GM18861 (cell line): Measurements from ENCODE around the gene CSAD.
A peak's percentile ranks its signal among the peaks of the same experiment; 100 is the strongest.

ENCODE experiments used
- ATAC-seq: cut with Tn5 transposase; IDR thresholded peaks from one replicate; pipeline ENCODE4 v1.9.1; 2021; ENCODE audit not compliant: unreplicated experiment

Gene CSAD, protein sequence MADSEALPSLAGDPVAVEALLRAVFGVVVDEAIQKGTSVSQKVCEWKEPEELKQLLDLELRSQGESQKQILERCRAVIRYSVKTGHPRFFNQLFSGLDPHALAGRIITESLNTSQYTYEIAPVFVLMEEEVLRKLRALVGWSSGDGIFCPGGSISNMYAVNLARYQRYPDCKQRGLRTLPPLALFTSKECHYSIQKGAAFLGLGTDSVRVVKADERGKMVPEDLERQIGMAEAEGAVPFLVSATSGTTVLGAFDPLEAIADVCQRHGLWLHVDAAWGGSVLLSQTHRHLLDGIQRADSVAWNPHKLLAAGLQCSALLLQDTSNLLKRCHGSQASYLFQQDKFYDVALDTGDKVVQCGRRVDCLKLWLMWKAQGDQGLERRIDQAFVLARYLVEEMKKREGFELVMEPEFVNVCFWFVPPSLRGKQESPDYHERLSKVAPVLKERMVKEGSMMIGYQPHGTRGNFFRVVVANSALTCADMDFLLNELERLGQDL

DNA sequence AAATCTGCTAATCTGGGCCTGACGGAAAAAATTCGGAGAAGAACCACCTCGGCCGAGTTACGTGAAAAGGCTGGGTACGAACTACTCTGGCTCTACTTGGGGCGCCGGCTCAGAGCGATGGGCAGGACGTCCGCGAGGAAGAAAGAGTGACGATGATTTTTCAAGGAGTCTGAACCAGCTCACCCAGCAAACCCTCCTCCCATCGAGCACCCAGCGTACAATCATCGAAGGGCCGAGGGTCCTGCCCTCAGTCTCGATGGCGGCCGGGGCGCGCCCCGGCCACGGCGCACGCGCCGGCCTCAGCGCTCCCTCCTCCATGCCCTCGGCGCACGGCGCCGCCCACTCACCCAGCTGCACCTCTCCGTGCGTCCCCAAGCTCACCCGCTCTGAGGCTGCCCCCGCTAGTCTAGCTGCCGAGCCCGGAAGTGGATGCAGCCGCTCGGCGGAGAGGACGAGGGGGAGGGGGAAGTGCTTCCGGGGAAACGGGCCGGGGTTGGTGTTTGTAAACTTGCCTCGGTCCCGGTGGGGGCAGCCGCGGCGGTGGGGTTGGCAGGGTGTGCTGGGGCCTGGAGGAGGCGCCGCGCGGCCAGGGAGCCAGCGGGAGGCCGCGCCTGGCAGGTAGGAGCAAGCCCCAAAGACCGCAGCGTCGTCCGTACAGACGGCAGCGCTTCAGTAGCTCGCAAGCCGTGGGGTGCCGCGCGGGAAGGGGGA, at the start of gene CSAD, which contains the start of gene ZNF740:
CSAD (minus strand) TSS at position 706 of the 711 bp plus-strand sequence. CDS start 7,455 bp downstream, outside the sequence.
ZNF740 (plus strand) TSS at position 503 of the 711 bp plus-strand sequence. CDS start 1,262 bp downstream, outside the sequence.
- peak; percentile 85 for ATAC-seq

DNA sequence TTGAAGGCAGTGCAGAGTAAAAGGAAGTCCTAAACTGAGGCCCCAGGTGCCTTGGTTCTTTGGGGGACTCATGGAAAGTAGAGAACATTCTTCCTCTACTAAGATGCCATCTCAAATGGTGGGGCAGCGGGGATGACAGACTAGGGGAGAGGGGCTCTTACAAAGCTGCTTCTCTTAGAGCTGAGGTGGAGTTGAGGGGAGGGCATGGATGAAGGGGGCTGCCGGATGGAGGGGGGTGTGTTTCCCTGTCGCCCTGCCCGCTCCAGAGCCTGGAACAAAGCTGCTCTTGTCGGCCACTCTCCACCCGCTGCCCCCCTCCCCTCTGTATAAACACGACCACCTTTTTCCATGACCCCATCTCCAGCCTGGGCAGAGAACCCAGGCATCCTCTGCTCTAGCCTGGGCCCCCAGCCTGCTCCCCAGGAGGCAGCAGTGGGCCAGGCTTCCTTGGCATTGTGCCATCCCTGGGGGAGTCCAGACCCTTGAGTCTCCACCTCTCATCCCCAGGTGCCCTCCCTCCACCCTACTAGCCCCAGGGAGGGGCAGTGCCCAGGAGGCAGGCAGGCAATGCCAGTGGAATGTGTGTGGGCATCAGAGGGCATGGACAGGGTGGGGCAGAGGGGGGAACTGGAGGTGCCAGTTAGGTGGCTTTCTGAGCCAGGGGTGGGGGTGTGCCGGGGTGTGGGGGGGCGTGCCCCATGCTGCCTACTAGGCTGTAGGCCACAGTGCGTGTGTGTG, 49.6 kb upstream of the CSAD start:
- no peak for ATAC-seq

DNA sequence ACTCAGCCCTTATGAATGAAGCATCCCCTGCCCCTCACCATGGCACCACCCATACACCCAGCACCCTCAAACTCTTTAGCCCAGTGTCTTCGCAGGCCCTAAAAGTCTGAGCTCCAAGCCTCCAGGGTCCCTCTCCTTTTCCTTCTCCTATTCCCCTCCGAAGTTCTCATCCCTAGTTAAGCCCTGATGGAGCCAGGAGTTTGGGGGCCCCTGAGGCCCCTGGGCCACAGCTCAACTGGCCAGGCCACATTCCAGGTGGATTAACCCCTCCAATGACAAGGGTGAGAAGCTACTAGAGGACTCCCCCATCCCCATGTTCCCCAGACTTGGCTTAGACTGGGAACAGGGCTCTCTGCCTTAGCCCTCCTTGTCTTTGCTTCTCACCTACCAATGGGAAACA, 48.7 kb upstream of the CSAD start:
- no peak for ATAC-seq

GRCh38 chr12:53227836-53228235, 47.1 kb upstream of the CSAD start:
- no peak for ATAC-seq

DNA sequence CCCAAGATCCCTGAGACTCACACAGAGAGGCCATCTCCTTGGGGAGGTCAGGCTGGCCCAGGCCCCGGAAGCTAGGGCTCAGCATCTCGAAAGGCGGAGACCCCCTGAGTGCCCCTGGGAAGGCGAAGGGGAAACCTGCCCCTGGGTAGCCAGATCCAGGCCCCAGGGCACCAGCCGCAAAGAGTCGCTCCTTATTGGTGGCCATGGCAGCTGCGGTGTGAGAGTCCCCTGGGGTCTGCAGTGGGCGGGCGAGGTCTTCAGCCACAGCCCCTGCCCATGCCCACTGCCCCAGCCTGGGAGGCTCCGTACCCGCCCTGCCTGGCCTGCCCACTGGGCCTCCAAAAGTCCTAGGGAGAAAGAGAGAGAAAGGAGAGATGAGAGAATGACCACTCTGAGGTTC, 46.6 kb upstream of the CSAD start:
- ATAC-seq, result no peak

GRCh38 chr12:53226815-53227214, 46.1 kb upstream of the CSAD start:
- ATAC-seq, result no peak

DNA sequence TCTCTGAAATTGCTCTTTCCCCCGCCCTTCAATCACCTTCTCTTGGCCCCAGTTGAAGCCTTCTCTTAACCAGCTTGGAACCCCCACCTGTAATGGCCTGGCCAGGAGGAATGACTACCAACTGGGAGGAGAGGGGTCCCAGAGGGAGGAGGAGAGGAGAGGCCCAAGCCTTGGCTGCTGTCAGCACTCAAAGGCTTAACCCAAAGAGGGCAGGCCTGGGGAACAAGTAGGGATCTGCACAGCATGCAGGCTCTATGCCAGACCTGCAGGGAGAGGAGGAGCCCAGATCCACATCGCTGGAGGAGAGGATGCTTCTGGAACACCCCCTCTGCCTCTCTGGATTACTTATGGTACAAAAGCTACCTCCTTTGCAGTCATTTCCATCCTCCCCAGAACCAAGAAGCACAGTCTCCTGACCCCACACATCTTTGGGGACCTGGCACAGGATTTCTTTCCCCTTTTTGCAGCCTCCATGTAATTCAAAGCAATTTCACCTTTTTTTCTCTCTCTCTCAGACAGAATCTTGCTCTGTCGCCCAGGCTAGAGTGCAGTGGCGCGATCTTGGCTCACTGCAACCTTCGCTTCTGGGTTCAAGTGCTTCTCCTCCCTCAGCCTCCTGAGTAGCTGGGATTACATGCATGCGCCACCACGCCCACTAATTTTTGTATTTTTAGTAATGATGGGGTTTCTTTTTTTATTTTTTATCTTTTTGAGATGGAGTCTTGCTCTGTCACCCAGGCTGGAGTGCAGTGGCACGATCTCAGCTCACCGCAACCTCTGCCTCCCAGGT, 45.1 kb upstream of the CSAD start:
- no peak for ATAC-seq

DNA sequence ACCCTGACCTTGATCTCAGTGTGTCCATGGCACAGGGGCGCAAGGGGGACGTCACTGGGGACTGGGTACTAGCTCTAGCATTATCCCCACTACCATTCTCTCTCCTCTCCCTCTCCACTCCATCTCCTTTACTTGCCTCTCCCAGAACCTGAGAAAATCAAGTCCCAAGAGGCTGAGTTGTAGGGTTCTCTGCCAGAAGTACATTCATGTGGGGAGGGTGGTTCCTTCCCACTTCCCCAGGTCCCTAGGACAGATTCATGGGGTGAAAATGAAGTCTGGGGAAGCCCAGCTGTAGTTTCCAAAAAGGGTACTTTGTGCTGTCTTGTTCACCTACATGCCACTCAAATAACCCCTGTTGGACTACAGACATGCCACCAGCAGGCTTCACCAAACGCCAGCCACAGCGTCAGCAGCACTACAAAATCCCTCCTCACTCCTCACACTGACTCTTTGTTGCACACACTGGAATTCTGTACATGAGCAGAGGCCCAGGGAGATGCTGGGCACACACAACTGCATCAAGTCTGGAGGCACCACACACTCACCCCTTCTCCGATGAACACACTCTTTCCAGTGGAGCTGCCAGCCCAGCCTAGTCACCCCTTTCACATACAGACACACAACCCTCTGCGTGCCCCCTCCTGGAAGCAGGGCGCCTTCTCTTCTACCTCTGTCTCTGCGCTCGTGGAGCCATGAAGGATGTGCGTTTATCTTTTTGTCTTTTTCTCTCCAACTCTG, 44.3 kb upstream of the CSAD start:
- no peak for ATAC-seq

GRCh38 chr12:53224061-53224896, 43.6 kb upstream of the CSAD start:
- ATAC-seq, result no peak

DNA sequence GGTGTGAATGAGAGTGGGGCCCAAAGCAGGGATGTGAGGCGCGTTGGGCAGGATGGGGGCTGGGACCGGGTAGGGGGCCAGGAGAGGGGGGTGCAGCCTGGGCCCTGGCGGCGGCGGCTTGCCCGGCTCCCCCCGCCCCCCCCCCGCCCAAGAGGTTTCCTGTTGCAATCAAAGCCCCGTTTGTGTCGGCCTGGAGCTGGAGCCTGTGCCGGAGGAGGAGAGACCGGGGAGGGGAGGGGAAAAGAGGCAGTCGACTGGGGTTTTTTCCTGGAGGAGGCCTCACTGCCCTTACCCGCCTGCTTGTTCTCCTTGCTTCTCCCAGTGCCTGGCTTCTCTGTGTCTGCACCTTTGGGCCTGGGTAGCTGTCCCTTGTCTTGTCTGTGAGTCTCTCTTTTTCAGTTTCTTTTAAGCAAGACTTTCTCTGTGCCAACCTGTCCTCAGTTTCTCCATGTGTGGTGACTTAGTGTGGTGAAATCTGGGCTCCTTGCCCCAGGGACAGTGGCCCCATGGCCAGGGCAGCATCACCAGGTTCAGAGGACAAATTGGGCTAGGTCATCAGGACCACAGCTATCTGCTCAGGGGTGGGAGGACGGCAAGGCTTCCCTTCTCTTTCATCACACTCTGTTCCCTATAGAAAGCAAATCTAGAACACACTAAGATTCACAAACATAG, 42.8 kb upstream of the CSAD start:
- ATAC-seq, result no peak

- ATAC-seq, result no peak
Measured at GRCh38 chr12:53222806-53223261, 42.1 kb upstream of the CSAD start.

DNA sequence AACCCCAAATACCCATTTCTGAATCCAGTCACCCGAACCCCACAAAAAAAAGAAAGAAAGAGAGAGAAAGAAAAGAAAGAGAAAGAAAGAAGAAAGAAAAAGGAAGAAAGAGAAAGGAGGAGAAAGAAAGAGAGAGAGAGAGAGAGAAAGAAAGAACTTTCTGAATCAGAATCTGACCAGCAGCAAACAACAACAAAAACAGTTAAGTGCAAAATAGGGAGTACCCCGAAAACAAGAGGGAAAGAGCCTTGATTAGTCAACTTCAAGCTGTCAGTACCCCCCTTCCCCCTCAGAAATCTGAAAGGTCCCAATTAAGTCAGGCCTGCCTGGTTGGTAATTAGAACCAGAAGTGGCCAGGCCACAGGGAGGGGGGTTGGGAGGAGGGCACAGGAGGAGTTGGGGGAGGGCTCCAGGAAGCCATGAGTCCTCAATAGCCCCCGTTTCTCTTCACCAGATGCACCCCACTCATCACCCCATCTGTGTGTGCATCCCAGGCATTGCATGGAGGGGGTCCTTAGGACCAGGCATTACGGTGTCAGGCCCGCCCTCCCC, 41.5 kb upstream of the CSAD start:
- ATAC-seq, result no peak

DNA sequence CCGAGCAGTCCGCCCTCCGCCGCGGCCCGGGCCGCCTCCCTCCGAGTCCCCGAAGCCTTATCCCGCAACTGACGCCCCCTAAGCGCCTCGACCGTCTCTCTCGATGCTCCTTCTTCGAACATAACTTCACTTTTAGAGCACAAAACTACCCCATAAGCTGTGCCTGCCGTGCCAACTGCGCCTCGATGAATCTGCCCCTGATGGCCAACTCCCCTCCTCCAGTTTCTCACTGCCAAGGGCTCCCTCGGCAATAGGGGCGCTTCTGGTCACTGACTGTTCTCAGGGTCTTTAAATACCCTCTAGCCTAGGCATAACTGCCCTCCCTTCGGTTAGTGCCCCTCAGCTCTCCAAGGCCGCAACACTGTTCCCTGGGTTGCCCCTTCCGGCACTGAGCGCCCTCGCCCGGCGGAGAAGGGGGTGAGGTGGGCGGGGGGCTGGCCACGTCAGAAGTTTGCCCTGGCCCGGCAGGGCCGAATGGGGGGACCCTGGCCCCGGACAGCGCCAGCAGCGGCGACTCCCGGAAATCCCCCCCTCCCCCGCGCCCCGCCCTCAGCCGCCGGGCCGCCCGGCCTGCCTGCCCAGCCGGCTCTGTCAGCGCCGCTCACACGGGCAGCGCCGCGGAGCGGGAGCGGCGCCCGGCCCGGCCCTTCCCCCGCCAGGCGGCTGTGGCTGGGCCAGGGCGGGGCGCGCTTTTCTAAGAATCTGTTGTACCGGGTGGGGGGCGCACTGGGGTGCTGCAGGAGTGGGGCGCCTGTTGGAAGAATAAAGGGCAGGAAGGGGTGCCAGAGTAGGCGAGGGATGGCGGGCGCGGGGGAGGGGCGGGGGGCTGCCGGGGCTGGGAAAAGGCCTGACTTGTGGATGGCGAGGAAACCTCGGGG, 40.7 kb upstream of the CSAD start:
- ATAC-seq, result no peak

GRCh38 chr12:53220694-53221202, 40.0 kb upstream of the CSAD start:
- ATAC-seq, result peak; percentile 39

GRCh38 chr12:53219956-53220693, 39.4 kb upstream of the CSAD start:
- ATAC-seq, result peak; percentile 21

DNA sequence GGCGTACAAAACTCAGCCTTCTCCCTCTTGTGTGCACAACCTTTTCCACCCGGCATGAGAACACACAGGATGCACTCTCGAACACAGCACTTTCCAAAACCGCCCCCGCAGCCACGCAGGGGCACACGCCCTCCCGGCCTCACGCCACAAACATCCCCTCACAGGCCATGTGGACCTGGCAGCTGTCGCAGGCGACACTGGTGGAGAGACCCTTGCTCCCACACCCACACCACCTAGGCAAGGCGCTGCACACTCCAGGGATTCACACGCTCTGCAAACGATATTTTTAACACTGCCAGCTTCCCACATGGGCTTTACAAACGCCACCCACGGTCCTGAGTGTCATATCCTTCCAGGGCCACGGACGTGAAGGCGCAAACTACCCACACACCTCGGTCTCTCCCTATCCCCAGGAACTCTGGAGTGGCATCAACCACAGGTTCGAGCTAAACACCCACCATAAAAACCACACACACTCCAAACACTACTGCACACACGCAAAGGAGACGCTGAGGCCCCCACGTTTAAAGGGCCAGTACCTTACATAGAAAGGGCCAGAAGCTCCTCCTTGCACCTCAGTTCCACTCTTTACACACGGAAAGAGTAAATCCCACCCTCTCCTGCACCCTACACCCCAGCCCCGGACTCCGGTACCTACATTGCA, 38.7 kb upstream of the CSAD start:
- no peak for ATAC-seq
